Right lobe of liver (tissue), 6 donors: ENCODE measurements around the gene ROR2. TPM values are rescaled to one million over a fixed set of nuclear protein-coding genes. Genes with fewer than 3 reads are reported as not detected.

Experiments
- ATAC-seq, 4 donors: fragments of 200-7000 bp; cut with Tn5 transposase; one replicate each; pipeline ENCODE4 v1.9.1; 2020; ENCODE audit warnings: mild to moderate bottlenecking in 4 of 4, moderate library complexity in 4 of 4
- DNase-seq, 3 donors: peaks; one replicate each; pipeline ENCODE4 v3.0.0-alpha.2; 2020
- H3K27ac ChIP-seq, 3 donors: fragments of 200-600 bp; one replicate each; pipeline ENCODE4 v1.8.0; 2022
- H3K27me3 ChIP-seq, 2 donors: fragments of 200-600 bp; one replicate each; pipeline ENCODE4 v1.8.0; 2022
- H3K36me3 ChIP-seq, 4 donors: fragments of 200-600 bp; sonication (generic) in 1 of 4; one replicate each; pipeline versions ENCODE4 v1.5.1 to v1.8.0; 2017 to 2022; ENCODE audit warnings: control low read depth in 1 of 4
- H3K4me1 ChIP-seq, 4 donors: fragments of 200-600 bp; sonication (generic) in 1 of 4; one replicate each; pipeline versions ENCODE4 v1.5.1 to v1.8.0; 2017 to 2022; ENCODE audit warnings: control low read depth in 1 of 4
- H3K4me3 ChIP-seq, 3 donors: fragments of 200-600 bp; one replicate each; pipeline ENCODE4 v1.8.0; 2022
- H3K9me3 ChIP-seq, 4 donors: fragments of 200-600 bp; sonication (generic) in 1 of 4; one replicate each; pipeline versions ENCODE4 v1.5.1 to v1.8.0; 2017 to 2022; ENCODE audit warnings: control low read depth in 1 of 4
- POLR2A ChIP-seq: fragments of 450-650 bp; IDR thresholded peaks from one replicate; pipeline ENCODE4 v1.6.1; 2017; ENCODE audit warnings: antibody characterized with exemption, mild to moderate bottlenecking
- WGBS: methylation state at CpG from one replicate; pipeline ENCODE4 v1.1.6; 2018; ENCODE audit warnings: low coverage, low lambda C conversion rate; ENCODE audit not compliant: insufficient coverage; ENCODE audit errors: missing lambda C conversion rate; 5-methylcytosine and 5-hydroxymethylcytosine counted together
- intact Hi-C, 2 donors: fragments of 100-400 bp; cut with DNase I; formaldehyde crosslinking; loops; one replicate each; pipeline versions ENCODE4 v1.11.2 to v1.14.1; 2022
- total RNA-seq, 6 experiments: library from RNA; depleted of rRNA in 2 of 6; stranded (reverse); fragments of >200 nt in 2 of 6; fragmentation: NEBNext Ultra II Directional in 3 of 6; extraction: Animal tissue kit (Norgen Biotek cat#: 25700) in 3 of 6; gene quantifications; one replicate each; pipeline versions ENCODE4 v1.1.0 to v1.2.4, GENCODE V29; 2016 to 2023
- TF ChIP-seq, protein P1 (sequence below), 4 donors: fragments of 200-600 bp in 3 of 4; fragments of 450-650 bp in 1 of 4; IDR thresholded peaks; one replicate each; pipeline versions ENCODE4 v1.5.1 to v1.8.0; 2016 to 2022; ENCODE audit warnings: antibody characterized with exemption in 4 of 4, mild to moderate bottlenecking in 2 of 4
- donor health status: DM: no; HTN: yes; CAD: no.
- donor health status: DM: no; HTN: no; CAD: no.
- donor health status: DM: no; HTN: no; CAD: no.
- donor health status: DM: no; HTN: yes; CAD: no.
- donor health status: DM: no; HTN: yes; CAD: no.

ROR2 gene
- total RNA-seq, 6 experiments from 2014 or later: 0.12 to 1.2 (median 0.49) TPM; not detected in 1

DNA sequence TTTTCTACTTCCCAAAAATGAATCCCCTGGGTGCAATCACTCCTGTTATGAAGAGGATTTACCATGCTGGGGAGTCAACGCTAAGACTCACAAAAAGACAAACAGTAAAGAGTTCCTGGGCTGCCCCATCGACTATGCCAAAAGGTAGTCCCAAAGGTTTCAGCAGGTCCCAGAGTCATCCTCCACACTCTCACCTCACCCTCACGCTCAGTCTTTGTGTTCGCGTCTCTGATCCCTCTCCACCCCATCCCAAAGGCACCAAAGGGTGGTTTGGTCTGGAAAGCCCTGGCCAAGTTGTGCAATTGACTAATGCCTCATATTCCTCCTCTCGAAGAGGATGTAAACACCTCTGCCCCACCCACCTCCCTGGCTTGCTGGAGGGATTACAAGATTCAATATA, 286.2 kb downstream of the ROR2 start:
- no peaks in the 10 kb centered on the region for H3K36me3 ChIP-seq
- DNase-seq (no peak), ATAC-seq (no peak)
- intact Hi-C loops: no loop called here
- WGBS: 58% methylated on average over 6 of the region's 6 CpGs
- no peak overlapping the region for H3K27ac ChIP-seq
- no peaks in the 10 kb centered on the region for H3K27me3 ChIP-seq
- no peaks in the 10 kb centered on the region for H3K9me3 ChIP-seq
- H3K4me1 ChIP-seq: peaks cover 0 to 5% (median 0%) of the 10 kb centered on the region in 4 donors
- TF ChIP-seq, protein P1, sequence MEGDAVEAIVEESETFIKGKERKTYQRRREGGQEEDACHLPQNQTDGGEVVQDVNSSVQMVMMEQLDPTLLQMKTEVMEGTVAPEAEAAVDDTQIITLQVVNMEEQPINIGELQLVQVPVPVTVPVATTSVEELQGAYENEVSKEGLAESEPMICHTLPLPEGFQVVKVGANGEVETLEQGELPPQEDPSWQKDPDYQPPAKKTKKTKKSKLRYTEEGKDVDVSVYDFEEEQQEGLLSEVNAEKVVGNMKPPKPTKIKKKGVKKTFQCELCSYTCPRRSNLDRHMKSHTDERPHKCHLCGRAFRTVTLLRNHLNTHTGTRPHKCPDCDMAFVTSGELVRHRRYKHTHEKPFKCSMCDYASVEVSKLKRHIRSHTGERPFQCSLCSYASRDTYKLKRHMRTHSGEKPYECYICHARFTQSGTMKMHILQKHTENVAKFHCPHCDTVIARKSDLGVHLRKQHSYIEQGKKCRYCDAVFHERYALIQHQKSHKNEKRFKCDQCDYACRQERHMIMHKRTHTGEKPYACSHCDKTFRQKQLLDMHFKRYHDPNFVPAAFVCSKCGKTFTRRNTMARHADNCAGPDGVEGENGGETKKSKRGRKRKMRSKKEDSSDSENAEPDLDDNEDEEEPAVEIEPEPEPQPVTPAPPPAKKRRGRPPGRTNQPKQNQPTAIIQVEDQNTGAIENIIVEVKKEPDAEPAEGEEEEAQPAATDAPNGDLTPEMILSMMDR (IDR thresholded peaks at IDR 0.05): no peak
- no peak for TF ChIP-seq POLR2A
- H3K4me3 ChIP-seq: no peak overlapping the region

DNA sequence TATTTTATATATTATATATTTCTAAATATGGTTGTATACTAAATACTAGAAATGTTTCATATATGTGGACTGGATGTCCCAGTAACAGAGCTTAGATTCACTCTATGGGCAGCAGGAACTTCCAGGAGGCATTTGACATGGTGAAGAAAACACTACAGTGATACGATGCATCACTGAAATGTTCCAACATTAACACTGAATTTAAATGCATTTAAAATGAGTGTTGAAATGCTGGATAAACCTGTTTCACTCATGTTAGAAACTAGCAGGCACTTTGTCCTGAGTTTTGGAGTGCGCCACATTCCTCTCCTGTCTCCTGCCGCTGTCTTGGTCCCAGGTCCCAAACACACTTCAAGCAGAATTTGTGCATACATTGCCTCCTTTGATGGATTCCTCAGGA, 288.6 kb downstream of the ROR2 start:
- no peak for ATAC-seq
- DNase-seq: no peak
- no peaks in the 10 kb centered on the region for H3K27me3 ChIP-seq
- intact Hi-C loops: no loop called here
- TF ChIP-seq, protein P1 (IDR thresholded peaks at IDR 0.05): no peak
- no peak for TF ChIP-seq POLR2A
- H3K27ac ChIP-seq: no peak overlapping the region
- 78% methylated on average over 3 of the region's 3 CpGs for WGBS
- no peaks in the 10 kb centered on the region for H3K36me3 ChIP-seq
- no peak overlapping the region for H3K4me3 ChIP-seq
- H3K4me1 ChIP-seq: peaks cover 0 to 5% (median 0%) of the 10 kb centered on the region in 4 donors
- no peaks in the 10 kb centered on the region for H3K9me3 ChIP-seq

DNA sequence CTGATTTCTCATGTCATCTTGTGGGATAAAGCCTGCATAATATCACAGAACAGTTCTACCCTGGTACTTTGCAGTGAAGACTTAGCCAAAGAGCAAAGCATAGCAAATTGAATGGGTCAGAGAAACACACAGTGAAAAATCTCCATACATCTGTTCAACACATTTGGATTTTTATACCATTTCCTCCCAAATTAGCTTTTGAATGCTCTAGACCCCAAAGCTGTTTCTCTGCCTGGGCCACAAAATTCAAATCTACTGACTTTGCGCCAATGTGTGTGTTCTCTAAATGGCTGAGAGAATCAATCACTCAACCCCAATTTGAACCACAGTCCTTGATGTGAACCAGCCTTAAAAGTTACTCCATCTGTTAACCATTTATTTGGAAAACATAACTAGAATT, 289.5 kb downstream of the ROR2 start:
- H3K27me3 ChIP-seq: no peaks in the 10 kb centered on the region
- ATAC-seq: no peak
- 100% methylated on average over 1 of the region's 1 CpG for WGBS
- no peaks in the 10 kb centered on the region for H3K9me3 ChIP-seq
- H3K36me3 ChIP-seq: no peaks in the 10 kb centered on the region
- intact Hi-C loops: no loop called here
- H3K4me3 ChIP-seq: no peak overlapping the region
- H3K4me1 ChIP-seq: peaks cover 0 to 5% (median 0%) of the 10 kb centered on the region in 4 donors
- no peak overlapping the region for H3K27ac ChIP-seq
- TF ChIP-seq, protein P1 (IDR thresholded peaks at IDR 0.05): no peak
- no peak for TF ChIP-seq POLR2A
- DNase-seq: no peak

DNA sequence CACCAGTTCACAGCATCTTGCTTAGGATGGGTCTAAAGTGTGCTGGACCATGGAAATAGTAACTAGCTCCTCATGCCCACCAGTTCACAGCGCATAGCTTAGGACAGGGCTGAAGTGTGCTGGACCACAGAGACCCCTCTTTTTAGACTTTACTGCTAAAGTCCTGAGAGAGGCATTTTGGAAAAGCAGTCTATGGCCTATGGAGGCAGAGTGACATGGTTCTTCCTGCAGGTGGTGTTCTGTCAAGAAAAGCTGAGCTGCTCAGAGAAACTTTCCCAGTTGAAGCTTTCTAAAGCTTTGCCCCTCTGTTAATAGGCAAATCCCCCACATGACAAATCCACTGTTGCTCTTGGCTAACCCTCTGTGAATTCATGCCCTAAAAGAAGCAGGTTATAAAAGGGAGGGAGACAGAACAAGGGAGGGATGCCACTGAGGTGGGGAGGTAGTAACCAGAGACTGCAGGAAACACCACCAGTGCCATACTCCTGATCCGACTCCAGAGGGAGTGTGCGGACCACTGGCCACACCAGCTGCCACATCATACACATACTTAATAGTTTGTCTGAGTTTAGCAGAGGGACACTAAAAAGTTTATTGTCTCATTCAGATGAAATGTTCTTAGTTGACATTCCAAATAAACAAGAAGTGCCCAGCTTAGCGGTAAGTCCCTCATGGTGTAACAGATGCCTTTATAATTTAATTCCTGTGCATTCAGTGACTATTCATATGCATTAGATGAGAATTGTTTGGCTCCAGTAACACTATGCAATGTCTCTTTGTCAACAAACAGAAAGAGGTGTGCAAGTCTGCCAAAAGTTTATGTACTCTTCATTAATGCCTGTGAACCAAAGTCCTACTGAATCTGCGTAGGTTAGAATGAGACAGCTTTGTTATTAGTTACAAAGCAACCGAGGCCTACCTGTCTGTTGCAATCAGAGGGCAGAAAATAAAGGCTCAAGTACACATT, 290.2 kb downstream of the ROR2 start:
- no peak for TF ChIP-seq POLR2A
- TF ChIP-seq, protein P1 (IDR thresholded peaks at IDR 0.05): peak in 2 of 4 donors; percentile 6 to 16
- no peak overlapping the region for H3K4me3 ChIP-seq
- ATAC-seq: peak; percentile 53 to 89 (median 72)
- no peaks in the 10 kb centered on the region for H3K27me3 ChIP-seq
- H3K36me3 ChIP-seq: no peaks in the 10 kb centered on the region
- no peaks in the 10 kb centered on the region for H3K9me3 ChIP-seq
- H3K27ac ChIP-seq: no peak overlapping the region
- intact Hi-C loops: no loop called here
- 49% methylated on average over 6 of the region's 6 CpGs for WGBS
- DNase-seq: no peak
- peaks cover 0 to 5% (median 0%) of the 10 kb centered on the region in 4 donors for H3K4me1 ChIP-seq
